Activated CD8-positive, alpha-beta memory T cell treated with anti-CD3 and anti-CD28 coated beads, Interleukin-2, amount 50 U/mL, for 1 hour (primary cell): ENCODE data around the gene KLHL24.
"Not testable (repeated sequence)": the region's sequence is repeated elsewhere in the genome, so short reads cannot be mapped to it uniquely, and the experiment has no call there.

Experiments
- DNase-seq: peaks from one replicate; pipeline ENCODE4 v3.0.0-alpha.2; 2020; ENCODE audit errors: extremely low read depth

KLHL24 gene

DNA sequence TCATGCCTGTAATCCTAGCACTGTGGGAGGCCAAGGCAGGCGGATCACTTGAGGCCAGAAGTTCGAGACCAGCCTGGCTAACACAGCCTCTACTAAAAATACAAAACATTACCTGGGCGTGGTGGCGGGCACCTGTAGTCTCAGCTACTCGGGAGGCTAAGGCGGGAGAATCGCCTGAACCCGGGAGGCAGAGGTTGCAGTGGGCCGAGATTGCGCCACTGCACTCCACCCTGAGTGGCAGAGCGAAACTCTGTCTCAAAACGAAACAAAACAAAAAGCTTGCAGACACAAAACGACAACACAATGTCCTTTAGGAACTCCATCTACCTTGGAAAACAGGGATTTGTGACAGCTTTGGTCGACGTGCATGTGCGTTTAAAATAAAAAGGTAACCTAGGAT is 716 bp upstream of the KLHL24 start:
- DNase-seq = no peak

DNA sequence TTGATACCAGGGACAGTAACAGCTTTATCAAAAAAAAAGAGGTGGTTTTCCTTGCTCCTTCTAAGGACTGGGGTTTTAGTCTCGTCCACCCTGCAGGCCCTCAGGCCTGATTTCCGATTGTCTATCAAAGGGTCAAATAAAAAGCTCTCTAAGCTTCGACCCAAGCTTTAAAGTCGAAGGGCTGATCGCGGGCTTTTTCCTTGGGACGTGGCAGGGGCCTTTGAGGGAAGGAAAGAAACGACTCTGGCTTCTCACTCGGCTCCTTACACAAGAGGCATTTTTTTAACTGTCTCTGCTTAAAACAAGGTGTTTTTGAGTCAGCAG is 354 bp upstream of the KLHL24 start:
- no peak for DNase-seq

DNA sequence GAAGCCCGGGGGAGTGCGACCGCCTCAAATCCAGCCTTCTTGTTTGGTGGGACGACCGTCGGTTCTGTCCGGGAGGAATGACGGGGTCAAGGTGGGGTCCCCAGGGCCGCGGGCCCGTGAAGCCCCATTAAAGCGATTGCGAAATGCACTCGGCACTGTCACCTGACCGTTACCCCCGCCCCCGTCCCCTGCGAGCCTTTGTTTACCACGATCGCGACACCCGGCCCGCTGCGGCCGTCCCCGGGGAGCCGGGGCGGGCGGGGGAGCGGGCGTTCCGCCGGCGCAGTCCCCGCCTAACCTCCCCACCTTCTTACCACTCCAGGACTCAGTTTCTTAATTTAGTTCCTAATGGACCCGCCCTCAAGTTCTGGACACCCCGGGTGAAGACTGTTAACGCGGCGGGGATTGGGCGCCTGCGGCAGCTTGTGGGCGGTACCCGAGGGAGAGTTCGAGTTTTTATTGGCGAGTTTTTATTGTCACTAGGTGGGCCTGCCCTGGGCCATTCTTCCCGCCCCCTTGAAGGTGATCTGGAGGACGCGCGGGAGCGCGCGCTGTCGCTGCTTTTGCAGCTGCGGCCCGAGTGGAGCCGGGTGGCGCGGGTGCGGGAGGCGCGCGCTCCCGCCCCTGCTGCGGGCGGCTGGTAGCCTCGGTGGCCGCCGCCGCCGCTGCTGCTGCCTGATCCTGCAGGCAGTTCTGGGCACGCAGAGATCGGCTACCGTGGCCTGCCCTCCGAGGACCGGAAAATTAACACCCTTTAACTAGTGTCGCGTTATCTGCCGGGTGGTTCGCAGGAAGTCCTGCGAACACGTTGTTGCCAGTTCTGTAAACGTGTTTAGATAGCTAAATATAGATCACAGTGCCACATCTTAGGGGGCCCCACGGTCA is 1.0 kb downstream of the KLHL24 start:
- DNase-seq = peak; percentile 72

DNA sequence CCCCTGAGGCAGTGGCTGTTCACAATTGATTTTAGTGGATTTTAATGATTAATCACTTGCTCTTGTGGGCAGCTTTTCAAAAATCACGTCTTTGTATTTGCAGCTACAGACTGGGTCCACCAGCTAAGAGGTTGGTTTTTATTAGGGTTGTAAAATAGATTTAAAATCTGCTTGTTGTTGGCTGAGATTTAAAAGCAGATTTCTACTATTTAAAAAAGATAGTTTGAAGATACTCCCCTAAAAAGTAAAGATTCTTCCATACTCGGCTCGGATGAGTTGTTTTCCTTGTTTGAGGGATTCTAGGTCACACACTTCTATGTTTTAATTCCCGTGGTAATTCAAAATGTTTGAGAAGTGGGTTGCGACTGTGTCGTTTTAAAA is 1.7 kb downstream of the KLHL24 start:
- no peak for DNase-seq

DNA sequence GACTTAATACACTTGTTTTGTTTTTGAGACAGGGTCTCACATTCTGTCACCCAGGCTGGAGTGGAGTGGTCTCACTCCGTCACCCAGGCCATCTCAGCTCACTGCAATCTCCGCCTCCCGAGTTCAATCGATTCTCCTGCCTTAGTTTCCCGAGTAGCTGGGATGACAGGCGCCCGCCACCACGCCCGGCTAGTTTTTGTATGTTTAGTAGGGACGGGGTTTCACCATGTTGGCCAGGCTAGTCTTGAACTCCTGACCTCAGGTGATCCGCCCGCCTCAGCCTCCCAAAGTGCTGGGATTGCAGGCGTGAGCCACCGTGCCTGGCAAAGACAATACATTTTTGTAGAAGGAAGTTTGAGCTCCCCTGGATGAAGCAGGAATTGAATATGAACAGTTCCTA is 2.2 kb downstream of the KLHL24 start:
- DNase-seq = not testable (repeated sequence)

DNA sequence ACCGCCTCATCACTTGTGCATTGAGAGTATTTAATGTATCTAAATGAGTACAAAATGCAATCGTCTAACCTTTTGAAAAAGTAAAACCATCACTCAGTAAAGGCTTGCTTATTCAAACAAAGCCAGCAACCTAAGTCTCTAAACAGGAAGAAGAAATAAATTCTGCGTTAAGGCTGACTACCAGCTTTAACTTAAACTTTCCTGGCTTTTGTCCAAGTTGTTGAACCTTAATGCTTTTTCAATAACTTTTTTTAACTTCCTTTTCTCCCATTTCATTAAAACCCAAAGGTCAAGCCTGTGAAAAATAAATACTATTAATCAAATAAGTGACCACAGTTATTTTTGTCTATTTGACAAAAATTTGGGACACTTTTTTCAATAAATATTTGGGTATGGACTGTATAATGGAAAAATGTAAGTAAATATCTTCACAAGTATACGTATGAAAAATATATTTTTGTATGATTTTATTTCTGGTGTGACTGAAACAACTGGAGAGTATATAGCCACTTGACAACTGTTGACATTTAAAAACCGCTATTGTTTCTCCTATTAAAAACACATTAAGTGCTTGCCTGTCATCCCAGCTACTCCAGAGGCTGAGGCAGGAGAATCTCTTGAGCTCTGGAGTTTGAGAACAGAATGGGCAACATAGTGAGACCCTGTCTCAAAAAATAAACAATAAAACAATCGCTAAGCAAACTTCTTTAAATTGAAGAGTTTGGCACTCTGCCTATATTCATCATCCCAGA is 2.9 kb downstream of the KLHL24 start:
- DNase-seq = no peak

DNA sequence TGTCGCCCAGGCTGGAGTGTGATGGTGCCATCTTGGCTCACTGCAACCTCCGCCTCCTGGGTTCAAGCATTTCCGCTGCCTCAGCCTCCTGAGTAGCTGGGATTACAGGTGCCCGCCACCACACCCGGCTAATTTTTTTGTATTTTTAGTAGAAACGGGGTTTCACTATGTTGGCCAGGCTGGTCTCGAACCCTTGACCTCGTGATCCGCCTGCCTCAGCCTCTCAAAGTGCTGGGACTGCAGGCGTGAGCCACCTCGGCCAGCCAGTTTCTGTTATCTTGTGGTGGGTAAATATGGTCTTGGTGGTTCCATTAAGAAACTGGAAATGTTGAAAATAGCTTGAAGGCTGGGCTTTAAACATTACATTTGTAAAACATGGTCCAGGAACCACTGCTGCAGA is 5.2 kb downstream of the KLHL24 start:
- DNase-seq = not testable (repeated sequence)

DNA sequence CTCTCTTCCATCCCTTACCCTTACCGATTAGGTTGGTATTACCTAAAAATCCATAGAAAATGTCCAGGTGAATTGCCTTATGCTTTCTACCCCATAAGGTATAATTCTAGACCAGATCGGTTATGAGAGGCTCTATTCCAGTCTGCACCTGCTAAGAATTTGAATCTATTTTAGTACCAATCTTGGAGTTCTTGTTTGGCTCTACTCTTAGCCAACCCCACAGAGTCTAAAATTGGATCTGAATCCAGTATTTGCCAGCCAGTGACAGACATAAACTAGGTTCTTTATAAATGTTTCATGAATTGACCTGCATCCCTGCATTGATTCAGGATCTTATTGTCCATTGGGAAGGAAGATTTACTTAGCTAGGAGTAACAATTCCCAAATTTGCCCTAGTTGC is 6.5 kb downstream of the KLHL24 start:
- no peak for DNase-seq

DNA sequence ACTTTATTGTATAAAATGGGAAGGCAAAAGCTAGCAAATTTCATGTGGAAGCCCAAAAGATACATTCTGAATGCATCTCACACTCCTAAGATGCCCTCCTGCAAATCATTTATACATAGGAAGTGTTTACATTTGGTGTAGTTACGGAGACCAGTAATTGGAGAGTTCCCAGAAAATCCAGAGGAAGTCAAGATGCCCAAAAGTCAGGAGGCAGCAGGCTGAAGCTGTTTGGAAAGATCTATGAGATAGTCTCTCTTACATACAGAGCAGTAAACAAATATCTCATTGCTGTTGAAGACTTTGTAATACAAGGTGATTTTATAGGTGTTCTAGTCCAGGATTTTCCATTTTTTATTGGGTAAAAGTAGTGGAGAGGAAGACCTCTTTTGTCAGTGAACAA is 8.8 kb downstream of the KLHL24 start:
- DNase-seq = no peak

DNA sequence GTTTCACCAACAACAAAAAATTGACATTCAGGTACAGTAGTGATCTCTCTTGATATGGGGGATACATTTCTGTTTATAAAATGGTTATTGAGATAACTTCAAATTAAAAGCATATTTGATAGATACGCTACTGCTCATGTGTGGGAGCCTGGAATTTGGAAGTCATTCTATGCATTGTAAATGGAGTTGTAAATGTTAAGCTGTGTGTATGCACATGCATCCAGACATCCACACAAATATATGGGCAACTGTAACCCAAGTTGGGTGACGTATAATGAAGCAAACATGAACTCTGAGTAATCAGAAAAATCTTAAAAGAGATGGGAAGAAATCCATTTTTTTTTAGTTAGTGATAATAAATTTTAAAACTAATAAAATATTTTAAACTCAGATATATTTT is 9.8 kb downstream of the KLHL24 start:
- DNase-seq = no peak

DNA sequence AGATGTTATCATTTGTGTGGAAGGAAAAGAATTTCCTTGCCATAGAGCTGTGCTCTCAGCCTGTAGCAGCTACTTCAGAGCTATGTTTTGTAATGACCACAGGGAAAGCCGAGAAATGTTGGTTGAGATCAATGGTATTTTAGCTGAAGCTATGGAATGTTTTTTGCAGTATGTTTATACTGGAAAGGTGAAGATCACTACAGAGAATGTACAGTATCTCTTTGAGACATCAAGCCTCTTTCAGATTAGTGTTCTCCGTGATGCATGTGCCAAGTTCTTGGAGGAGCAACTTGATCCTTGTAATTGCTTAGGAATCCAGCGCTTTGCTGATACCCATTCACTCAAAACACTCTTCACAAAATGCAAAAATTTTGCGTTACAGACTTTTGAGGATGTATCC is 15.1 kb downstream of the KLHL24 start:
- DNase-seq = no peak

DNA sequence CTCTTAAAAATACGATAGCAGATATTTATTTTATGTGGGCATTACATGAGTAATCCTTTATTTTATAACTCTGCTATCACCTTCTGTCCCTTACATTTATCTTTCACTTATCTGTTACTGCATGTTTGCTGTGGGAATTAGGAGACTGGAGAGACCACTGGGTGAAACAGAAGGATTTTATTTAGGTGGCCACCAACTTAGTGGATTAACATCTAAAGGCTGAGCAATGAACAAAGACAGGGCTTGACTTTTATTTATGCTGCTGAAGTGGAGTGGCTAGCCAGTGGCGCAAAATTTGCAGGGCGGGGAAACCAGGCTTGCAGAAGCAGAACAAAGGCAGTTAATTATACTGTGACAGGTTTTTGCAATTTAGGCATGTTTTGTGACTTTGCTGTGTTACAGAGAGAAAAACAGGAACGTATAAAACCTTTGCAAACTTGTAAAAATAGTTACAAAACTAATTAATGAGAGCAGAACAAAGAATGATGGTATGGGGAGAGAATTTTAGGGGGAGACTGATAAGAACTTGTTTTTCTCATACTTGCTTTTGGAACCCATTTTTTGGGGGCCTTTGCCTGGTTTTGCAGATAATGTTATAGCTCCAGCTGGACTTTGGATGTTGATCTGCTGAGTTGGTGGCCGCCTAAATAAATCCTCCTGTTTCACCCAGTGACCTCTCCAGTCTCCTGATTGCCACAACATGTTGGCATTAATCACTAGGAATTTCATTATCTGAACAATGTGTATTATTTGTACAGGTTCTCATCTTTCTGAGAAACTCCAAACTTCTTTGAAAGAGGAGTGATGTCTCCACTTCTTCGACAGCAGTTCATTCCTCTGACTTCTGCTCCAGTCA is 18.0 kb downstream of the KLHL24 start:
- DNase-seq = no peak

DNA sequence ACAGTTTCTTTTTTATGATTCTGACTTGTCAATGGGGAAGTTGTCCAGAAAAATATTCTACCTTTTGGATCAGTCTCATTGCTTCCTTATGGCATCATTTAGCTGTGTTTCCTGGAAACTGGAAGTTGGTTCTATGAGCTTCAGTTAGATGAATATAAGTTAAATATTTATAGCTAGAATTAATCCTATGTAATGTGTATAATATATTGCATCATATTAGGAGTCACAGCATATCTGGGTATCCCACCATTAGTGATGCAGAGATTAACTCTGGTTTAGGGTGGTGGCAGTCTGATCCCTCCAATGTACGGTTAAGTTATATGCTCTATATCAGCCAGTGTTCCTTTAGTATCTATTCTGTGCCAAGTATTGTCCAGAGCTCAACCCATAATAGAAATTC is 19.3 kb downstream of the KLHL24 start:
- DNase-seq = no peak

DNA sequence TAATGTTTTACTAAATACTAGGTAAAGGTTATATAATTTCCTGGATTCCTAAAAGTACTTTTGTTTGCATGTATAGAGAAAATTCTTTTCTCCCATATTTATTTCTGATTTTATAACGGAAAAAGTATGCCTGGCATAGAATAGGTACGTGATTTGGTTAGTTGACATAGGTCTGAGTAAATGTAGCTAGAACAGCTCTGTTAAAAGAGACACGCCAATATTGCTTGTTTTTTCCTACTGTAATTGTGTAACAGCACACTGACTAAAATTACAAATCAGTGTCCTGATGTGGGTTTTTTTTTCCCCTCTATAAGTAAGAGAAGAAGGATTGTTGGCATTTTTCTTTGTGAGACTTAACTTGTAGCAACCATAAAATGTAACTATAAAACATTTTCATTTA is 26.7 kb downstream of the KLHL24 start:
- DNase-seq = no peak

DNA sequence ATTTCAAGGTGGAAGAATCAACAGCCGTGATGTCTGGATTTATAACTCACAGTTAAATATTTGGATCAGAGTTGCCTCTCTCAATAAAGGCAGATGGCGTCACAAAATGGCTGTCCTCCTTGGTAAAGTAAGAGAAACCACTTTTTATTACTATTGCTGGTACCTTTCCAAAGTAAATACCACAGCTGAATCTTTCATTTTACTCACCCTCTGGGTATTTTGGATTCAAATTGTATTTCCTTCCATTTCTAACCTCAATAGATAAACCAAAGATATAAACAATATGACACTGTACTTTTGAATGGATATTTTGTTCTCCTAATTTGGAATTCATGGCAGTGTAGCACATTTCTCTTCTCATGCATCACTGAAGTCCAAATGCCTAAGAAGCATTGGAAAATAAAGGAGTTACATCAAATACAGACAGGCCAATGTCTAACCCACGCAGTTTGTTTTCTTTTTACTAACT is 29.5 kb downstream of the KLHL24 start:
- DNase-seq = no peak

DNA sequence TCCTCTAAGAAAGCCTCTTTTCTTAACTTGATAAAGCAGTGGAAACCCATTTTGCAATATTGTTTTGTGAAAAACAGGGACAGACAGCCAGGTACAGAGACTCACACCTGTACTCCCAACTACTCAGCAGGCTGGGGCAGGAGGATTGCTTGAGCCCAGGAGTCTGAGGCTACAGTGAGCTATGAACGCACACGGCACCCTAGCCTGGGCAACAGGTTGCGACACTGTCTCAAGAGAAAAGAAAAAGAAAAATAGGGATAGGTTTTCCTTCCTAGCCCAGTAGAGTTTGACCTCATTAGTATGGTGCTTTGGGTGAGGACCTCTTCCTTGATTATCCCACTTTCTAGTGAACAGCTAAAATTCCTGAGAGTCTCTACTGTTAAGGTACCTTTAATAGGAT is 44.6 kb downstream of the KLHL24 start:
- DNase-seq = no peak

DNA sequence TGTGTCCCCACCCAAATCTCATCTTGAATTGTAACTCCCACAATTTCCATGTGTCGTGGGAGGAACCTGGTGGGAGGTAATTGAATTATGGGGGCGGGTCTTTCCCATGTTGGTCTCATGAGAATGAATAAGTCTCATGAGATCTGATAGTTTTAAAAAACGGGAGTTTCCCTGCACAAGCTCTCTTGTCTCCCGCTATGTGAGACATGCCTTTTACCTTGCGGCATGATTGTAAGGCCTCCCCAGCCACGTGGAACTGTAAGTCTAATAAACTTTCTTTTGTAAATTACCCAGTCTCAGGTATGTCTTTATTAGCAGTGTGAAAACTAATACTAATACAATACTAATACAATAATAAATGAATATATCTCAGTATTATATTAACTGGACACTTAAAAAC is 52.3 kb downstream of the KLHL24 start:
- DNase-seq = no peak

DNA sequence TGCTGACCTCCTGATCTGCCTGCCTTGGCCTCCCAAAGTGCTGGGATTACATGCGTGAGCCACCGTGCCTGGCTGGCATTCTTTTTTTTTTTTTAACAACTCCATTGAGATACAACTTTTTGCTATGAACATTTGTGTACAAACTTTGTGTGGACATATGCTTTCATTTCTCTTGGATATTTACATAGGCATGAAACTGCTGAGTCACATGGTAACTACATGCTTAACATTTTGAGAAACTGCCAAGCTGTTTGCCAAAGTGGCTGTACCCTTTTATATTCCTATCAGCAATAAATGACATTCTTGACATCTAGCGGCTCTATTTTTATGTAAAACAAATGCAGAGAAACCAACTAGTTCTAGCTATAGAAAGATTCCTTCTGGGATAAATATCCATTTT is 53.5 kb downstream of the KLHL24 start:
- DNase-seq = no peak

DNA sequence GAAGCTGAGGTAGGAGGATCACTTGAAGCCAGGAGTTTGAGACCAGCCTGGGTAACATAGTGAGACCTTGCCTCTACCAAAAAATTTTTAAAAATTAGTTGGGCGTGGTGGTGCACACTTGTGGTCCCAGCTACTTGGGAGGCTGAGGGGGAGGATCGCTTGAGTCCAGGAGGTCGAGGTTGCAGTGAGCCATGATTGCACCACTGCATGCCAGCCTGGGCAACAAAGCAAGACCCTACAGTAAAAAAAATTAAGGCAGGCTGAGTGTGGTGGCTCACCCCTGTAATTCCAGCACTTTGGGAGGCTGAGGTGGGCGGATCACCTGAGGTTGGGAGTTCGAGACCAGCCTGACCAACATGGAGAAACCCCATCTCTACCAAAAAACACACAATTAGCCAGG is 54.2 kb downstream of the KLHL24 start:
- DNase-seq = not testable (repeated sequence)

DNA sequence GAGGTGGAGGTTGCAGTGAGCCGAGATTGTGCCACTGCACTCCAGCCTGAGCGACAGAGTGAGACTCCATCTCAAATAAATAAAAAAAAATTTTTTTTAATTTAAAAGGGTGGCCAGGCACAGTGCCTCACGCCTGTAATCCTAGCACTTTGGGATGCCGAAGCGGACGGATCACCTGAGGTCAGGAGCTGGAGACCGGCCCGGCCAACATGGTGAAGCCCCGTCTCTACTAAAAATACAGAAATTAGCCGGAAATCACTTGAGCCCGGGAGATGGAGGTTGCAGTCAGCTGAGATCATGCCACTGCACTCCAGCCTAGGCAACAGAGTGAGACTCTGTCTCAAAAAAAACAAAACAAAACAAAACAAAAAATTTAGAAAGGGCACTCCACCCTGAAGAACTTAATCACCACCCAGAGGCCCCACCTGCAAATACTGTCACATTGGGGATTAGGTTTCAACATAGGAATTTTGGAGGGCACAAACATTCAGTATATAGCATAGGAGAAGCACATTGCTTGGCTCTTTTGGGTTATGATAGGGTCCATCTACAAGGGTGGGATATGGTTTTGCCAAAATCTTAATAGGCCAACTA is 55.1 kb downstream of the KLHL24 start:
- no peak for DNase-seq

DNA sequence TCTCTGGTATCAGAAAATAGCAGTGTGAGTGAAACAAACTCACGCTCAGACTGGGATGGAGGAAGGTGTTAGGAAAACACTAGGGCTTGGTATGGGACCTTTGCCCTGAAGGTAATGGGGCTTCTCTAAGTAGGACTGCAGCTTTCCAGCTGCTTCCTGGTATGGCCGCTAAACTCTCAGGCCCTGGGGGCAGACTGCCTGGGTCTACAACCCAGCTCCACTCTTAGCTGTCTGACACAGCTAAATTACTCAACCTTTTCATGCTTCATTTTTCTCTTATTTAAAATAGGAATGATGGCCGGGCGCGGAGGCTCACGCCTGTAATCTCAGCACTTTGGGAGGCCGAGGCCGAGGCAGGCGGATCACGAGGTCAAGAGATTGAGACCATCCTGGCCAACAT is 57.0 kb downstream of the KLHL24 start:
- no peak for DNase-seq
